H1 (cell line): ENCODE measurements around the gene LCMT1. TPM values are rescaled to one million over a fixed set of nuclear protein-coding genes. Genes with fewer than 3 reads are reported as not detected.

ENCODE experiments used
- CTCF ChIA-PET: fragments of 300-600 bp; sonication (Branson Sonifier 250); formaldehyde crosslinking; loops from one replicate; lab custom pipeline; 2021; ENCODE audit not compliant: partially characterized antibody; lab: Charles Lee
- POLR2A ChIA-PET: fragments of 300-600 bp; sonication (Branson Sonifier 250); formaldehyde crosslinking; loops from one replicate; lab custom pipeline; 2021; ENCODE audit warnings: inconsistent platforms; ENCODE audit not compliant: partially characterized antibody; lab: Charles Lee
- DNase-seq, 2 experiments: peaks; one replicate each; pipeline versions ENCODE4 v3.0.0 to v3.0.0-alpha.2; 2010 to 2022; ENCODE audit warnings: low spot score in 2 of 2, low read depth in 1 of 2, mixed read lengths in 1 of 2
- FAIRE-seq: peaks from 2 replicates; lab custom pipeline; 2011; peaks lifted over from hg19 to GRCh38; lab: Jason Lieb, UNC
- H2AFZ ChIP-seq: 2 replicates; pipeline ENCODE4 v1.8.1; 2012; ENCODE audit warnings: low read length, inconsistent platforms
- H2AK5ac ChIP-seq: 2 replicates; pipeline ENCODE4 v1.6.1; 2013; ENCODE audit warnings: low read depth, low read length
- H2BK120ac ChIP-seq: replicated peaks from 2 replicates; pipeline ENCODE3; 2013; ENCODE audit warnings: low read depth, low read length, inconsistent platforms
- H2BK12ac ChIP-seq: 2 replicates; pipeline ENCODE4 v1.6.1; 2013; ENCODE audit warnings: low read depth, low read length
- H2BK15ac ChIP-seq: 2 replicates; pipeline ENCODE4 v1.6.1; 2013; ENCODE audit warnings: low read length
- H2BK20ac ChIP-seq: 2 replicates; pipeline ENCODE4 v1.6.1; 2013; ENCODE audit warnings: low read length
- H2BK5ac ChIP-seq: 2 replicates; pipeline ENCODE4 v1.6.1; 2013; ENCODE audit warnings: low read depth, low read length
- H3K14ac ChIP-seq: 2 replicates; pipeline ENCODE4 v1.6.1; 2013; ENCODE audit warnings: inconsistent platforms; ENCODE audit not compliant: insufficient read length
- H3K18ac ChIP-seq: 2 replicates; pipeline ENCODE4 v1.6.1; 2013; ENCODE audit warnings: low read length; ENCODE audit errors: extremely low read depth
- H3K23ac ChIP-seq: 2 replicates; pipeline ENCODE4 v1.6.1; 2013; ENCODE audit warnings: inconsistent platforms; ENCODE audit not compliant: insufficient read length
- H3K23me2 ChIP-seq: 2 replicates; pipeline ENCODE4 v1.6.1; 2013; ENCODE audit warnings: low read depth, low read length
- H3K27ac ChIP-seq: 2 replicates; pipeline ENCODE4 v1.6.1; 2011; ENCODE audit warnings: low read depth, low read length, inconsistent platforms
- H3K27me3 ChIP-seq, 4 experiments: replicated peaks in 1 of 4; 1 replicate in 1 of 4; 2 replicates in 3 of 4; pipeline versions ENCODE4 v1.6.1 to v1.8.1; 2011 to 2013; ENCODE audit warnings: low read length in 3 of 4, mild to moderate bottlenecking in 3 of 4, inconsistent platforms in 2 of 4, mixed read lengths in 2 of 4, moderate library complexity in 1 of 4; ENCODE audit not compliant: control insufficient read depth in 3 of 4, insufficient read depth in 3 of 4; ENCODE audit errors: extremely low read depth in 1 of 4
- H3K36me3 ChIP-seq, 4 experiments: 2 replicates each; pipeline versions ENCODE4 v1.6.1 to v1.8.1; 2011 to 2013; ENCODE audit warnings: mild to moderate bottlenecking in 4 of 4, low read length in 3 of 4, moderate library complexity in 2 of 4, control low read depth in 1 of 4, inconsistent platforms in 1 of 4; ENCODE audit not compliant: insufficient read depth in 4 of 4, control insufficient read depth in 2 of 4
- H3K4ac ChIP-seq: replicated peaks from 2 replicates; pipeline ENCODE3; 2013; ENCODE audit warnings: low read length, low read depth, mixed read lengths, inconsistent platforms; ENCODE audit not compliant: insufficient read length
- H3K4me1 ChIP-seq, 4 experiments: replicated peaks in 1 of 4; 1 replicate in 1 of 4; 2 replicates in 3 of 4; pipeline versions ENCODE4 v1.6.1 to v1.8.1; 2011 to 2013; ENCODE audit warnings: low read length in 3 of 4, inconsistent platforms in 2 of 4, mixed read lengths in 1 of 4; ENCODE audit not compliant: insufficient read depth in 4 of 4, control insufficient read depth in 3 of 4
- H3K4me2 ChIP-seq, 2 experiments: 2 replicates each; pipeline versions ENCODE4 v1.6.1 to v1.8.1; 2011 to 2013; ENCODE audit warnings: low read depth in 2 of 2, low read length in 2 of 2, control low read depth in 1 of 2, inconsistent platforms in 1 of 2, mild to moderate bottlenecking in 1 of 2; ENCODE audit not compliant: insufficient read depth in 1 of 2
- H3K4me3 ChIP-seq, 4 experiments: fragments of 200-600, 300-600 bp in 1 of 4; sonication (generic), shearing (Covaris generic), sonication (Bioruptor Twin) in 1 of 4; 2 replicates each; pipeline versions ENCODE4 v1.5.1 to v1.8.1; 2011 to 2016; ENCODE audit warnings: low read length in 4 of 4, low read depth in 3 of 4, control low read depth in 2 of 4, inconsistent platforms in 2 of 4, mild to moderate bottlenecking in 2 of 4, mixed read lengths in 1 of 4, moderate library complexity in 1 of 4; ENCODE audit not compliant: insufficient read depth in 2 of 4; ENCODE audit errors: extremely low read depth in 1 of 4
- H3K56ac ChIP-seq: replicated peaks from 2 replicates; pipeline ENCODE3; 2013; ENCODE audit warnings: low read depth, mild to moderate bottlenecking, mixed read lengths, low read length, inconsistent platforms; ENCODE audit not compliant: insufficient read length
- H3K79me1 ChIP-seq: 2 replicates; pipeline ENCODE4 v1.6.1; 2013; ENCODE audit warnings: low read depth, low read length, control low read depth
- H3K79me2 ChIP-seq, 2 experiments: 2 replicates each; pipeline versions ENCODE4 v1.6.1 to v1.8.1; 2012 to 2013; ENCODE audit warnings: low read length in 2 of 2, mild to moderate bottlenecking in 2 of 2, inconsistent platforms in 1 of 2; ENCODE audit not compliant: insufficient read depth in 2 of 2, control insufficient read depth in 1 of 2
- H3K9ac ChIP-seq, 4 experiments: replicated peaks in 1 of 4; 1 replicate in 1 of 4; 2 replicates in 3 of 4; pipeline versions ENCODE4 v1.6.1 to v1.8.1; 2011 to 2013; ENCODE audit warnings: low read depth in 3 of 4, low read length in 3 of 4, control low read depth in 2 of 4, mild to moderate bottlenecking in 2 of 4, moderate library complexity in 2 of 4, inconsistent platforms in 1 of 4; ENCODE audit errors: extremely low read depth in 1 of 4
- H3K9me3 ChIP-seq, 2 experiments: 2 replicates each; pipeline versions ENCODE4 v1.6.1 to v1.8.1; 2012 to 2013; ENCODE audit warnings: mild to moderate bottlenecking in 2 of 2, moderate library complexity in 2 of 2, control low read depth in 1 of 2, inconsistent platforms in 1 of 2, low read depth in 1 of 2, low read length in 1 of 2, mixed read lengths in 1 of 2; ENCODE audit not compliant: insufficient read depth in 2 of 2
- H4K20me1 ChIP-seq, 2 experiments: replicated peaks in 1 of 2; 2 replicates each; pipeline versions ENCODE3 to v1.8.1; 2011 to 2013; ENCODE audit warnings: inconsistent platforms in 2 of 2, low read length in 2 of 2, mild to moderate bottlenecking in 1 of 2; ENCODE audit not compliant: insufficient read depth in 2 of 2, control insufficient read depth in 1 of 2
- H4K5ac ChIP-seq: 2 replicates; pipeline ENCODE4 v1.6.1; 2013; ENCODE audit warnings: low read length, low read depth, mixed read lengths, inconsistent platforms; ENCODE audit not compliant: insufficient read length
- H4K8ac ChIP-seq: 2 replicates; pipeline ENCODE4 v1.8.0; 2013; ENCODE audit warnings: mild to moderate bottlenecking, moderate library complexity, low read length, inconsistent platforms; ENCODE audit not compliant: insufficient read depth; ENCODE audit errors: extremely low read depth
- H4K91ac ChIP-seq: replicated peaks from 2 replicates; pipeline ENCODE3; 2013; ENCODE audit warnings: low read length, mixed read lengths, inconsistent platforms; ENCODE audit not compliant: insufficient read length
- CTBP2 ChIP-seq: IDR thresholded peaks from 2 replicates; pipeline ENCODE4 v1.7.0; 2011; ENCODE audit warnings: borderline replicate concordance, mild to moderate bottlenecking, moderate library complexity, mixed read lengths, low read length; ENCODE audit not compliant: insufficient read depth, insufficient read length
- NRF1 ChIP-seq: IDR thresholded peaks from 2 replicates; pipeline ENCODE4 v1.6.1; 2011; ENCODE audit warnings: mild to moderate bottlenecking, low read depth, low read length, improper control_type of control experiment
- PHF8 ChIP-seq: fragments of 200-600 bp; sonication (generic); conservative IDR thresholded peaks from 2 replicates; pipeline ENCODE4 v1.7.1; 2012; ENCODE audit warnings: low read depth, mild to moderate bottlenecking, inconsistent platforms, low read length, moderate library complexity
- POLR2AphosphoS5 ChIP-seq: IDR thresholded peaks from 2 replicates; pipeline ENCODE4 v1.6.1; 2011; ENCODE audit warnings: low read depth, low read length
- RNF2 ChIP-seq: fragments of 200-900, 300-1000 bp; sonication (generic); IDR thresholded peaks from 2 replicates; pipeline ENCODE4 v1.7.1; 2016; ENCODE audit warnings: borderline replicate concordance, low read depth, mild to moderate bottlenecking, antibody characterized with exemption, low read length; ENCODE audit not compliant: poor library complexity, severe bottlenecking; ENCODE audit errors: missing control alignments
- RXRA ChIP-seq: IDR thresholded peaks from 2 replicates; pipeline ENCODE4 v1.6.1; 2011; ENCODE audit warnings: low read depth, mild to moderate bottlenecking, low read length, moderate library complexity; ENCODE audit not compliant: insufficient read depth
- TAF1 ChIP-seq: IDR thresholded peaks from 2 replicates; pipeline ENCODE4 v1.6.1; 2011; ENCODE audit warnings: mild to moderate bottlenecking, low read depth, low read length
- TBP ChIP-seq: IDR thresholded peaks from 2 replicates; pipeline ENCODE4 v1.6.1; 2011; ENCODE audit warnings: low read depth, low read length, improper control_type of control experiment
- WGBS, 2 experiments: shearing (Covaris generic) in 1 of 2; methylation state at CpG; one replicate each; pipeline versions ENCODE4 v1.1.6 to v1.1.7; 2013 to 2015; ENCODE audit warnings: low lambda C conversion rate in 2 of 2, mixed read lengths in 2 of 2, inconsistent platforms in 1 of 2, low coverage in 1 of 2, missing lambda C conversion rate in 1 of 2; ENCODE audit not compliant: insufficient replicate concordance in 2 of 2, insufficient coverage in 1 of 2, insufficient read length in 1 of 2; ENCODE audit errors: extremely low coverage in 1 of 2, missing lambda C conversion rate in 1 of 2; 5-methylcytosine and 5-hydroxymethylcytosine counted together
- polyA plus RNA-seq, 7 experiments: library from polyadenylated mRNA; depleted of rRNA in 3 of 7; stranded (reverse) in 5 of 7; unstranded in 2 of 7; fragments of >200 nt in 5 of 7; fragments of 200-250 nt in 2 of 7; gene quantifications; 1 replicate in 5 of 7; 2 replicates in 1 of 7; 4 replicates in 1 of 7; pipeline versions ENCODE4 v1.2.1 to v1.2.3, GENCODE V29; 2011 to 2013; ENCODE audit warnings: missing spikeins in 2 of 7, mixed read lengths in 2 of 7
- total RNA-seq: library from RNA; stranded (reverse); fragmentation: NEBNext Ultra II Directional; extraction: Animal tissue kit (Norgen Biotek cat#: 25700); gene quantifications from 2 replicates; pipeline ENCODE4 v1.2.1, GENCODE V29; 2021
- TF ChIP-seq, protein P1 (sequence below): IDR thresholded peaks from 2 replicates; pipeline ENCODE4 v1.6.1; 2012; ENCODE audit warnings: low read length, inconsistent platforms

The LCMT1 gene
- total and polyA plus RNA-seq, 2 of the 8 experiments (the other 6 are each of a cell fraction or from before 2014, with no cell fraction given): 61.0 to 80.8 TPM

DNA sequence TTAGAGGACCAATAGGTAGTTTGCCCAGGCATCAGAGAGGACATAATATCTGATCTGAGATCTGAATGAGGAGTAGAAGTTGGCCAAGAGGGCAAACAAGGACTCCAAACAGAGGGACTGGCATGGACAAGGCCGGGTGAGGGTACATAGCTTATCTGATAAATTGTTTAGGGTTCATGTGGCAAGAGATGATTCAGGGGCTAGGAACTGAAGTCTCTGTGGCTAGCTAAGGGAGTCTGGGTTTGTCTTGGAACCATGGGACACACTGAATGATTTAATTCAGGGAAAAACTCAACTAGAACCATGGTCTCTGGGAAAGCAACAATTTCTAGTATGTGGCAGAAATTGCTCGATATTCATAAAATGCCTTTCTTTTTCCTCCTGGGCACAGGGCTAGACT lies 101.1 kb downstream of the LCMT1 start:
- Histone ChIP-seq H3K9ac (no peak overlapping the region), H3K4ac (no peak overlapping the region), H3K79me2 (no peaks in the 10 kb centered on the region), H3K14ac (no peak overlapping the region), H4K91ac (no peak overlapping the region), H3K9me3 (no peaks in the 10 kb centered on the region), H4K8ac (no peak overlapping the region), H3K36me3 (no peaks in the 10 kb centered on the region), H2AFZ (no peak overlapping the region), H3K27ac (no peak overlapping the region), H3K4me2 (no peak overlapping the region), H3K56ac (no peak overlapping the region), H2BK15ac (no peak overlapping the region), H3K4me1 (no peaks in the 10 kb centered on the region), H2BK120ac (no peak overlapping the region), H3K23ac (no peak overlapping the region), H3K18ac (no peak overlapping the region), H2BK12ac (no peak overlapping the region), H4K20me1 (peaks cover 0 to 2% of the 10 kb centered on the region in 2 experiments), H2BK5ac (no peak overlapping the region), H3K23me2 (peaks cover 4% of the 10 kb centered on the region; the same call in 1 of the 2 replicates), H2BK20ac (no peak overlapping the region), H2AK5ac (no peak overlapping the region), H3K4me3 (no peak overlapping the region), H3K79me1 (no peaks in the 10 kb centered on the region), H3K27me3 (no peaks in the 10 kb centered on the region), H4K5ac (no peak overlapping the region)
- ChIA-PET CTCF (interaction anchor here (1.5 kb wide), 1 partner anchor 13 kb away, joined by 6 read pairs; no protein-coding TSS in a partner anchor), POLR2A (no interaction called here)
- TF ChIP-seq, protein P1, sequence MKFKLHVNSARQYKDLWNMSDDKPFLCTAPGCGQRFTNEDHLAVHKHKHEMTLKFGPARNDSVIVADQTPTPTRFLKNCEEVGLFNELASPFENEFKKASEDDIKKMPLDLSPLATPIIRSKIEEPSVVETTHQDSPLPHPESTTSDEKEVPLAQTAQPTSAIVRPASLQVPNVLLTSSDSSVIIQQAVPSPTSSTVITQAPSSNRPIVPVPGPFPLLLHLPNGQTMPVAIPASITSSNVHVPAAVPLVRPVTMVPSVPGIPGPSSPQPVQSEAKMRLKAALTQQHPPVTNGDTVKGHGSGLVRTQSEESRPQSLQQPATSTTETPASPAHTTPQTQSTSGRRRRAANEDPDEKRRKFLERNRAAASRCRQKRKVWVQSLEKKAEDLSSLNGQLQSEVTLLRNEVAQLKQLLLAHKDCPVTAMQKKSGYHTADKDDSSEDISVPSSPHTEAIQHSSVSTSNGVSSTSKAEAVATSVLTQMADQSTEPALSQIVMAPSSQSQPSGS: no peak
- TF ChIP-seq POLR2AphosphoS5: no peak
- TF ChIP-seq TBP: no peak
- no peak for TF ChIP-seq CTBP2
- no peak for TF ChIP-seq RNF2
- TF ChIP-seq RXRA: no peak
- no peak for TF ChIP-seq TAF1
- TF ChIP-seq NRF1: no peak
- TF ChIP-seq PHF8: no peak
- DNase-seq: no peak
- no peak for FAIRE-seq
- WGBS, 2 experiments: 88% methylated on average over 2 of the region's 2 CpGs; no CpG with 5 or more reads in 1 of the 2 experiments
